Left lobe of liver (tissue), 2 donors: ENCODE results near the gene MYO5B. TPM values are rescaled to one million over a fixed set of nuclear protein-coding genes. Genes with fewer than 3 reads are reported as not detected.
"Not testable (repeated sequence)": the region's sequence is repeated elsewhere in the genome, so short reads cannot be mapped to it uniquely, and the experiment has no call there.

Experiments used
- ATAC-seq: fragments of 200-7000 bp; cut with Tn5 transposase; one replicate; pipeline ENCODE4 v1.9.1; 2020; ENCODE audit warnings: mild to moderate bottlenecking, moderate library complexity
- DNase-seq: peaks from one replicate; pipeline ENCODE4 v3.0.0-alpha.2; 2020; ENCODE audit warnings: low spot score
- total RNA-seq: library from RNA; stranded (reverse); gene quantifications from one replicate; pipeline ENCODE4 v1.2.1, GENCODE V29; 2021
- donor health status: DM: no; HTN: no; CAD: no; lungs with moderate emphysema.
- donor health status: DM: no; HTN: yes; CAD: no.

MYO5B gene
- total RNA-seq, 1 donor from 2014 or later: 16.1 TPM

GRCh38 chr18:49813069-49813318 is 382.0 kb downstream of the MYO5B start:
- DNase-seq: no peak
- ATAC-seq: peak; percentile 39

GRCh38 chr18:49812286-49813068 is 382.5 kb downstream of the MYO5B start:
- ATAC-seq: no peak
- DNase-seq: no peak

- DNase-seq: no peak
- no peak for ATAC-seq
Observed at GRCh38 chr18:49811151-49811938, 383.6 kb downstream of the MYO5B start.

- ATAC-seq, DNase-seq: not testable (repeated sequence)
Observed at GRCh38 chr18:49808553-49809191, 386.3 kb downstream of the MYO5B start.

- ATAC-seq (no peak), DNase-seq (no peak)
Observed at GRCh38 chr18:49804096-49804495, 390.9 kb downstream of the MYO5B start.

- DNase-seq (peak; percentile 82), ATAC-seq (peak; percentile 92)
Observed at GRCh38 chr18:49802623-49803022, 392.3 kb downstream of the MYO5B start.

- ATAC-seq, DNase-seq: not testable (repeated sequence)
Observed at GRCh38 chr18:49800491-49800890, 394.5 kb downstream of the MYO5B start.

GRCh38 chr18:49799806-49800205 is 395.1 kb downstream of the MYO5B start:
- not testable (repeated sequence) for ATAC-seq

GRCh38 chr18:49798001-49798400 is 396.9 kb downstream of the MYO5B start:
- DNase-seq: no peak
- ATAC-seq: no peak

More at GRCh38 chr18:49799806-49800205, 395.1 kb downstream of the MYO5B start:
- not testable (repeated sequence) for DNase-seq

GRCh38 chr18:49795612-49796552 is 399.1 kb downstream of the MYO5B start:
- DNase-seq (no peak), ATAC-seq (no peak)

GRCh38 chr18:49794743-49795142 is 400.2 kb downstream of the MYO5B start:
- DNase-seq (no peak), ATAC-seq (peak; percentile 82)

GRCh38 chr18:49789560-49790134 is 405.3 kb downstream of the MYO5B start:
- peak; percentile 12 for ATAC-seq
- not testable (repeated sequence) for DNase-seq

- ATAC-seq (peak; percentile 63), DNase-seq (no peak)
Observed at GRCh38 chr18:49788327-49788898, 406.5 kb downstream of the MYO5B start.

- ATAC-seq (no peak), DNase-seq (no peak)
Observed at GRCh38 chr18:49786019-49786720, 408.8 kb downstream of the MYO5B start.

GRCh38 chr18:49784427-49785185 is 410.3 kb downstream of the MYO5B start:
- DNase-seq (no peak), ATAC-seq (peak; percentile 13)

- peak; percentile 47 for ATAC-seq
- DNase-seq: not testable (repeated sequence)
Observed at GRCh38 chr18:49783631-49784030, 411.3 kb downstream of the MYO5B start.

- ATAC-seq (peak; percentile 23), DNase-seq (no peak)
Observed at GRCh38 chr18:49778826-49779465, 416.0 kb downstream of the MYO5B start.
